ENCODE measurements around the gene GPN2. TPM values are rescaled to one million over a fixed set of nuclear protein-coding genes. Genes with fewer than 3 reads are reported as not detected.

GPN2 gene
- total and polyA plus RNA-seq, 4 donors, result 9.5 to 12.7 (median 10.4) TPM

DNA sequence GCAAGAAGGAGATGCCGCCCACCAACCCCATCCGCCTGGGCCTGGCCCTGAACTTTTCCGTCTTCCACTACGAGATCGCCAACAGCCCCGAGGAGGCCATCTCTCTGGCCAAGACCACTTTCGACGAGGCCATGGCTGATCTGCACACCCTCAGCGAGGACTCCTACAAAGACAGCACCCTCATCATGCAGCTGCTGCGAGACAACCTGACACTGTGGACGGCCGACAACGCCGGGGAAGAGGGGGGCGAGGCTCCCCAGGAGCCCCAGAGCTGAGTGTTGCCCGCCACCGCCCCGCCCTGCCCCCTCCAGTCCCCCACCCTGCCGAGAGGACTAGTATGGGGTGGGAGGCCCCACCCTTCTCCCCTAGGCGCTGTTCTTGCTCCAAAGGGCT is 26.4 kb downstream of the GPN2 start:
- no peaks in the 10 kb centered on the region for H3K9me3 ChIP-seq (ENCODE audit: control insufficient read depth in 4 of 4, low read length in 3 of 4)
- no peak for DNase-seq (ENCODE audit: low spot score)
- H3K4me1 ChIP-seq (ENCODE audit: control insufficient read depth in 4 of 4, insufficient read depth in 4 of 4, low read length in 3 of 4), result peaks cover 0 to 12% (median 6%) of the 10 kb centered on the region in 4 donors
- no peaks in the 10 kb centered on the region for H3K36me3 ChIP-seq (ENCODE audit: control insufficient read depth in 4 of 4, insufficient read depth in 3 of 4, low read depth in 1 of 4, low read length in 3 of 4)
- H3K9ac ChIP-seq (ENCODE audit: low read depth in 1 of 2, low read length in 2 of 2), result no peak overlapping the region
- no peak for TF ChIP-seq REST (IDR thresholded peaks at IDR 0.05)
- no peak for TF ChIP-seq FOXA1 (IDR thresholded peaks at IDR 0.05)
- no peak for TF ChIP-seq JUND (IDR thresholded peaks at IDR 0.05)
- TF ChIP-seq MAX (IDR thresholded peaks at IDR 0.05), result no peak
- TF ChIP-seq ZBTB33 (IDR thresholded peaks at IDR 0.05), result no peak
- peak overlapping the region in 1 of 3 donors; percentile 45 for H3K4me3 ChIP-seq (ENCODE audit: low read depth in 1 of 3, low read length in 3 of 3)
- no peak overlapping the region for H3K27ac ChIP-seq (ENCODE audit: low read depth in 1 of 2, low read length in 2 of 2)
- 78% methylated on average over 20 of the region's 20 CpGs for WGBS
- H3K27me3 ChIP-seq (ENCODE audit: control insufficient read depth in 4 of 4, insufficient read depth in 4 of 4, low read length in 3 of 4), result no peaks in the 10 kb centered on the region

- no peaks in the 10 kb centered on the region for H3K9me3 ChIP-seq (ENCODE audit: control insufficient read depth in 4 of 4, low read length in 3 of 4)
- DNase-seq (ENCODE audit: low spot score), result no peak
- 80% methylated on average over 37 of the region's 37 CpGs for WGBS
- no peak within 1 kb of the TSS for H3K9ac ChIP-seq (ENCODE audit: low read depth in 1 of 2, low read length in 2 of 2)
- no peak within 1 kb of the TSS for H3K27ac ChIP-seq (ENCODE audit: low read depth in 1 of 2, low read length in 2 of 2)
- H3K4me1 ChIP-seq (ENCODE audit: control insufficient read depth in 4 of 4, insufficient read depth in 4 of 4, low read length in 3 of 4), result peaks cover 0 to 12% (median 6%) of the 10 kb centered on the region in 4 donors
- peaks cover 0 to 2% (median 0%) of the 10 kb centered on the region in 4 donors for H3K36me3 ChIP-seq (ENCODE audit: control insufficient read depth in 4 of 4, insufficient read depth in 3 of 4, low read depth in 1 of 4, low read length in 3 of 4)
- peak within 1 kb of the TSS in 1 of 3 donors; percentile 45 for H3K4me3 ChIP-seq (ENCODE audit: low read depth in 1 of 3, low read length in 3 of 3)
- H3K27me3 ChIP-seq (ENCODE audit: control insufficient read depth in 4 of 4, insufficient read depth in 4 of 4, low read length in 3 of 4), result no peaks in the 10 kb centered on the region
- TF ChIP-seq MAX (IDR thresholded peaks at IDR 0.05), result no peak
- TF ChIP-seq HNF4G (IDR thresholded peaks at IDR 0.05), result no peak
- TF ChIP-seq, protein P1, sequence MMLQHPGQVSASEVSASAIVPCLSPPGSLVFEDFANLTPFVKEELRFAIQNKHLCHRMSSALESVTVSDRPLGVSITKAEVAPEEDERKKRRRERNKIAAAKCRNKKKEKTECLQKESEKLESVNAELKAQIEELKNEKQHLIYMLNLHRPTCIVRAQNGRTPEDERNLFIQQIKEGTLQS (IDR thresholded peaks at IDR 0.05), result no peak
- no peak for TF ChIP-seq FOXA2 (IDR thresholded peaks at IDR 0.05)
- no peak for TF ChIP-seq FOXA1 (IDR thresholded peaks at IDR 0.05)
- TF ChIP-seq NR2F2 (IDR thresholded peaks at IDR 0.05), result no peak
- TF ChIP-seq JUND (IDR thresholded peaks at IDR 0.05), result no peak
- no peak for TF ChIP-seq YY1 (IDR thresholded peaks at IDR 0.05)
- no peak for TF ChIP-seq RXRA (IDR thresholded peaks at IDR 0.05)
- TF ChIP-seq EGR1 (IDR thresholded peaks at IDR 0.05; ENCODE audit: low read depth in 2 of 2), result no peak
- TF ChIP-seq SP1 (IDR thresholded peaks at IDR 0.05), result no peak
- no peak for TF ChIP-seq TAF1 (conservative IDR thresholded peaks at IDR 0.05)
- TF ChIP-seq REST (IDR thresholded peaks at IDR 0.05), result no peak
- TF ChIP-seq, protein P2, sequence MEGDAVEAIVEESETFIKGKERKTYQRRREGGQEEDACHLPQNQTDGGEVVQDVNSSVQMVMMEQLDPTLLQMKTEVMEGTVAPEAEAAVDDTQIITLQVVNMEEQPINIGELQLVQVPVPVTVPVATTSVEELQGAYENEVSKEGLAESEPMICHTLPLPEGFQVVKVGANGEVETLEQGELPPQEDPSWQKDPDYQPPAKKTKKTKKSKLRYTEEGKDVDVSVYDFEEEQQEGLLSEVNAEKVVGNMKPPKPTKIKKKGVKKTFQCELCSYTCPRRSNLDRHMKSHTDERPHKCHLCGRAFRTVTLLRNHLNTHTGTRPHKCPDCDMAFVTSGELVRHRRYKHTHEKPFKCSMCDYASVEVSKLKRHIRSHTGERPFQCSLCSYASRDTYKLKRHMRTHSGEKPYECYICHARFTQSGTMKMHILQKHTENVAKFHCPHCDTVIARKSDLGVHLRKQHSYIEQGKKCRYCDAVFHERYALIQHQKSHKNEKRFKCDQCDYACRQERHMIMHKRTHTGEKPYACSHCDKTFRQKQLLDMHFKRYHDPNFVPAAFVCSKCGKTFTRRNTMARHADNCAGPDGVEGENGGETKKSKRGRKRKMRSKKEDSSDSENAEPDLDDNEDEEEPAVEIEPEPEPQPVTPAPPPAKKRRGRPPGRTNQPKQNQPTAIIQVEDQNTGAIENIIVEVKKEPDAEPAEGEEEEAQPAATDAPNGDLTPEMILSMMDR (IDR thresholded peaks at IDR 0.05; ENCODE audit: low read depth, low read length, missing input control), result no peak
- TF ChIP-seq ZBTB33 (IDR thresholded peaks at IDR 0.05), result no peak
- no peak for TF ChIP-seq RAD21 (IDR thresholded peaks at IDR 0.05)
Measured at GRCh38 chr1:26862781-26863684, 27.1 kb downstream of the GPN2 start, which contains the start of gene SFN. SFN (plus strand) TSS chr1:26863149; CDS start chr1:26863213, 64 bp downstream.
